IPS DF 4.7 (cell line): Measurements from ENCODE around the gene B4GALNT3.
"Not testable (repeated sequence)": the region's sequence is repeated elsewhere in the genome, so short reads cannot be mapped to it uniquely, and the experiment has no call there.

ENCODE experiments used
- DNase-seq: peaks from one replicate; pipeline ENCODE4 v3.0.0-alpha.2; 2013; ENCODE audit warnings: low spot score; ENCODE audit errors: extremely low read depth

B4GALNT3 gene

GRCh38 chr12:574475-575128 is 114.9 kb downstream of the B4GALNT3 start:
- DNase-seq, result no peak

DNA sequence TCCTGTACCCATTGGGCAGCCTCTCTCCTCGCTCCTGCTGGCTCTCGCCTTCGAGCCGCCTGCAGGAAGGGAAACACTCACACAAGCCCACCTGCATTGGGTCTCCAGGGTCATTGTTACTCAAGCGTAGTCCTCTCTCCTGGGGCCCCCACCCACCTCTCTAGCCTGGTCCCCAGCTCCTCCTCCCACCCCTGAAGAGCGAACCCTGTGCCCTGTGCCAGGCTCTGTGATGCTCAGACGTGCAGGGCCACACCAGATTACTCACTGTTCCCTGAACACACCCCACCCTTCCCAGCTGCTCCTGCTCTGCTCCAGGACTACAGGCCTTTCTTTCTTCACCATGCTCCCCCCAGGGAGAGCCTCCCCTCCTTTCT is 115.4 kb downstream of the B4GALNT3 start:
- no peak for DNase-seq

GRCh38 chr12:575948-576614 is 116.3 kb downstream of the B4GALNT3 start:
- no peak for DNase-seq

DNA sequence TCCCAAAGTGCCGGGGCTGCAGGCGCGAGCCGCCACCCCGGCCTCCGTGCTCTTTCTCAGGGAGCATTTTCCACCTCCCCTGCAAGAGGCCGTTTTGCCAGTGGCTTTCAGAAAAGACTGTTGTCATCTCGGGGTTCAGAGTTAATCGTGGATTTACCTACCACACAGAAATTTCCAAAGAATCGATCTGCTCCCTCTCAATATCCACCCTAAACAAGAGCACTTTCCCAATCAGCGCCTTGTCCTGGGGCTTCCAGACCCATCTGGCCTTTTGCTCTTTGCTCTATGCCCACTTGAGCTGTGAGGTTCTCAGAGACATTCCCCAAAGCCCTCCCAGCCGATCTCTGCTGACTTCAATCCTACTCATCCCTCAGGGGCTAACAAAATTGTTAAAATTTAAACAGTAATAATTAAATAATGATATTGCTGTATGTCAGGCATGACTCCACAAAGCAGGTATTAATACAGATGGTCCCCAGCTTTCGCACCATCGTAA is 116.9 kb downstream of the B4GALNT3 start:
- DNase-seq, result no peak

DNA sequence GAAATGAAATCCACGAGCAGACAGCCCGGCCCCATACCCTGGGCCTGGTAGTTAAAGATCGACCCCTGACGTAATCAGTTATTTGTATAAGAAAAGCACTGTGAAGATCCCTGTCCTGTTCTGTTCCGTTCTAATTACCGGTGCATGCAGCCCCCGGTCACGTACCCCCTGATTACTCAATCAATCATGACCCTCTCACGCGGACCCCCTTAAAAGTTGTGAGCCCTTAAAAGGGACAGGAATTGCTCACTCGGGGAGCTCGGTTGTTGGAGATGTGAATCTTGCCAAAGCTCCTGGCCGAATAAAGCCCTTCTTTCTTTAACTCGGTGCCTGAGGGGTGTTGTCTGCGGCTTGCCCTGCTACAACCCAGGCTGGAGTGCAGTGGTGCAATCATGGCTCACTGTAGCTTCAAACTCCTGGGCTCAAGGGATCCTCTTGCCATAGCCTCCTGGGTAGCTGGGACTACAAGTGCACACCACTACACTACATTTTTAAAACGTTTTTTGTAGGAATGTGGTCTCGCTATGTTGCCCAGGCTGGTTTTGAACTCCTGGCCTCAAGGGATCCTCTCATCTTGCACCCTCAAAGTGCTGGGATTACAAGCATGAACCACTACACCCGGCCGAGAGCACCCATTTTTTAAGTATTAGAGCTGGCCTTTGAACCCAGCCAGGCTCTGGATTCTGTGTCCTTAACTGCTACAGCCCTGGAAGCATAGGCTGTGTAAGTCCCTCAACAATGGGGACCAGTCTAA is 118.4 kb downstream of the B4GALNT3 start:
- not testable (repeated sequence) for DNase-seq

- no peak for DNase-seq
Observed at GRCh38 chr12:578748-579419, 119.1 kb downstream of the B4GALNT3 start.

GRCh38 chr12:579420-580110 is 119.8 kb downstream of the B4GALNT3 start:
- no peak for DNase-seq

DNA sequence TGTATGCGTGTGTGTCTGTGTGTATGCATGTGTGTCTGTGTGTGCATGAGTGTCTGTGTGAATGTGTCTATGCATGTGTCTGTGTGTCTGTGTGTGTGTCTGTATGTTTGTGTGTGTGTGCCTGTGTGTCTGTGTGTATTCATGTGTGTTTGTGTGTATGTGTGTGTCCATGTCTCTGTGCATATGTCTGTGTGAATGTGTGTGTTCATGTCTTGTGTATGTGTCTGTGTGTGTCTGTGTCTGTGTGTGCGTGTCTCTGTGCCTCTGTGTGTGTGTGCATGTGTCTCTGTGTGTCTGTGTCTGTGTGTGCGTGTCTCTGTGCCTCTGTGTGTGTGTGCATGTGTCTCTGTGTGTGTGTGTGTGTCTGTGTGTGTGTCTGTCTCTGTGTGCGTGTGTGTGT is 121.1 kb downstream of the B4GALNT3 start:
- no peak for DNase-seq

- no peak for DNase-seq
Observed at GRCh38 chr12:581321-581720, 121.6 kb downstream of the B4GALNT3 start.

DNA sequence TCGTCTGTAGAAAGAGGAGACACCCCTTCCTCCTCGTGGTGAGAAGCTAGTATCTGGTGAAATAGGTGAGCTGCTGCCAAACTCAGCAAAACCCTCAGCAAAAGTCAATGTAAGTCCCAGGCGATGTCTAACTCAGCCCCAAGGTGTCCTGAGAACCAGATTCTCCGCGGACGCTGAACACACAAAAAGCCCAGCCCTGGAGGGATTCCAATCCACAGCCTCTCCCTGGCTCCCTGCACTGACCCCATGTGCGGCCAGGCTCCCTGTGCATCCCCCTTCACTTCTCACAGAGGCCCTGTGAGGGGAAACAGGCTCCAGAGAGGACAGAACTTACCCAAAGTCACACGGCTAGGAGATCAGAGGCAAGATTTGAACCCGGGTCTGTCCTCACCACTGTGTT is 122.0 kb downstream of the B4GALNT3 start:
- no peak for DNase-seq

- DNase-seq, result no peak
Observed at GRCh38 chr12:583251-583869, 123.6 kb downstream of the B4GALNT3 start.

DNA sequence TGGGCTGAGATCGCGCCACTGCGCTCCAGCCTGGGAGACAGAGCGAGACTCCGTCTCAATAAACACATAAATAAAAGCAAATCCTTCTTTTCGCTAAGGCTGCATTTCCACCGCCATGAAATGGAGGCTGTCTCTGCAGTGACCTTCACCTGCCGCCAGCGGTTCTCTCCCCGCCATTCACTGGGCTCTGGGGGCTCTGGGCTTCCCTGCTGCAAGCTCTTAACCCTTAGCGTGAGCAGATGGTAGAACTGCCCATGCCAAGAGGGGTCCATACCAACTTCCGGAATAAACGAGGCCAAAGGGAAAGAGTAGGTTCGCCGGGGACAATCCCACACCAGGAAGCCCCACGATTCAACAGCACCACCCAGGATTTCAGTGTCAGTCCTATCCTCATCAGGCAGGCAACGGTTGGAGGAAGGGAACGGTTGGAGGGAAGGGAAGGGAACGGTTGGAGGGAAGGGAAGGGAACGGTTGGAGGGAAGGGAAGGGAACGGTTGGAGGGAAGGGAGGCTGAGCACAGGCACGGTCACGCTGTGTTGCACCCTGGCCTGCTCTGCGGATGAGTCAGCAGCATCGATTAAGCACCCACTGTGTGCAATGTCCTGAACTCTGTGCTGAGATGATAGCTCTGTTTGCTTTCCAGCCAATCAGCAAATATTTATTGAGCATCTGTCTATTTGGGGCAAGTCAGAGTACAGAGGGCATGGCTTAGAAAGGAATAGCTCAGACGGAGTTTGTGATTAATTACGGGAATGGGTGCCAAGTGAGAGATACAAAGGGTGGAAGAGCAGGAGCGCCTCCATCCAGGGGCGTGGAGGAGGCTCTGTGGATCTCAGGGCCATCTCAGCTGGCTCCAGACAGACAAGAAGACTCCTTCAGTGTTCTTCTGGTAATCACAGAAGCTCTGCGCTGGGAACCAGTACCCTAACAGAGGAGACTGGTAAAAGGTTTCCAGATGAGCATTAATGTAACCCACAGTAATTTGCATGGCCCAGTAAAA is 125.6 kb downstream of the B4GALNT3 start:
- no peak for DNase-seq

DNA sequence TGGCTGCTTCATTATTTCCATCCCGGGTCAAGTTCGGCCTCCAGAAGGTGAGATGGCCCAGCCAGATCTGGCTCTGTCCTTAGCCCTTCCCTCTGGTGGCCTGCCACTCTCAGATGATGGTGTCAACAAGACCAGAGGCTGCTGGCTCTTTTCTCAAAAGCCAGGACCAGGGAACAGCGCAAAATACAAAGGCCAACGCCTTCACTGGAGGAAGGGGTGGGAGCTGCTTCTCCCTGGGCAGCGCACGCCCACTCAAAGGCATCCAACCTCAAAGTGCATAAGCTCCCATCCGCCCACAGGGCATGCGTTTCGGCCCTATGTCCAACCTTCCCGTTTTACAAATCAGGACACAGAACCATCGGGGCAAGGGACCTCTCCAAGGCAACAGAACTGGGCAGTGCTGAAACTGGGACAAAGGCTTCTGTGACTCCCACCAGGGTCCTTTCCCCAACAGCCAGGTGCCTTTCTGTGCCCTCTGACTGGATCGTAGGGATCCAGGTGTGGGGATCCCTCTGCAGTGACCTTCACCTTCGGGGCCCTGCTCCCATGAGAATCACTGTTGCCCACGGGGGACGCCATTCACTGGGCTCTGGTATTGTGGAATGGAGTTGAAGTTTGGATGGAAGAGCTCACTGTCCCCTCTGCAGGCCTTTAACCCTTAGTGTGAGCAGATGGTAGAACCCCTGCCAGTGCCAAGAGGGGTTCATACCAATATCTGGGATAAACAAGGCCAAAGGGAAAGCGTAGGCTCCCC is 126.8 kb downstream of the B4GALNT3 start:
- DNase-seq, result no peak

DNA sequence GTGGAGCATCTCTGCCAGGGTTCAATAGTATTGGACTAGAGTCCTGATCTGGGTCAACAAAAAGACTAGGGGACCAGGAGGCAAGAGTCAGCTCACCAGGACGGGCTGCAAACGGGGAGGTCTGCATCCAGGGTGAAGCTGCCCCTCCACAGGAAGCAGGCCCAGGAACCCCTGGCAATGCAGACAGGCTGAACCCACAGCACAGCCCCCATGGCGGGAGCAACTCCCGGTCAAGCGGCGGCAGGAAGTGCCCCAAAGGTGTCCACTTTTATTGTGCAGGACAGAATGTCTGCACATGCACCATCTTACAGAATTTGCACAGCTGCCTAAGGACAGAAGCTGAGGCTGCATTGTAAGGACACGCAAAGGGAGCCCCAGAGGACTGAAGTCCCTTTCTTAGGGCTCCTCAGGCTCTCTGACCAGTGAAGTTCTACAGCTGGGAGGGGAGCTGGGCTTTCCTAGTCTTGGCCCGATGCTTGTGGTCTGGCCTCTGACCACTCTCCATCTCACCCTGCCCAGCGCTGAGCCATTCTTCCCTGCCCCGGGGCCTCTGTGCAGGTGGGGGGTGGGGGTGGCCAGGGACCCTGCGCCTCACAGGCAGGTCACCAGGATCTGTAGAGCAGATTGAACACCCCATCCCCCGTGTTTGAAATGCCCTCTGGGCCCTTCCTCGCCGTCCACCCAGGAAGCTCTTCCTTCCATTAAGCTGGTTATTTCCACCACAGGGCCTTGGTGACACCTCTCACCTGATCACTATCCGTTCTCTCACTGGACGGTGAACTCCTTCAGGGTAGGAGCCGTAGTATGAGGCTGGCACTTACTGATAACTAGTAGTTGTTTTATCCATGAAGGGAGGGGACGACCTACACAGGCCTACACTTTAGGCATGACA is 127.6 kb downstream of the B4GALNT3 start:
- no peak for DNase-seq

- no peak for DNase-seq
Observed at GRCh38 chr12:588024-588322, 128.2 kb downstream of the B4GALNT3 start.

DNA sequence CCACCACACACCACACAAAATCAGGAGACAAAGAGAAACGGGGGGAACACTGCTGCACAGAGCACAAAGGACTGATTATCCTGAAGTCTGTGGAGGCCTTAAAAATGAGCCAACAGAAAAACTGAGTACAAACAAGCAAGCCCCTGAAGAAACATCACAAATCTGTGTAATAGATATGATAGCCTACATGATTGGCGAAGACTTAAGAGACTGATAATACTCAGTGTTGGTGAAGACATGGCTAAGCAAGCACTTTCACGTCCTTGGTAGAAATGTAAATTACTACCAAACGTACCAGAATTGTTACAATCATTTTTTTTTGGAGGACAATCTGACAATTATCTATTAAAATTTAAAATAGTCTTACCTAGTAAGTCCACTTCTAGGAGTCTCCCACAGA is 128.9 kb downstream of the B4GALNT3 start:
- no peak for DNase-seq

GRCh38 chr12:590206-590750 is 130.5 kb downstream of the B4GALNT3 start:
- no peak for DNase-seq
